SJCRH30 (cell line): ENCODE measurements around the gene DEDD. TPM values are rescaled to one million over a fixed set of nuclear protein-coding genes. Genes with fewer than 3 reads are reported as not detected.

ENCODE experiments used
- total RNA-seq: library from RNA; depleted of rRNA; stranded (reverse); fragments of >200 nt; shearing (Covaris generic); gene quantifications from 2 replicates; pipeline ENCODE4 v1.2.3, GENCODE V29; 2014; rRNA removed

DEDD gene
- total RNA-seq, 1 experiment from 2014 or later = 24.1 TPM

Other genes starting within 250 kb of the DEDD start
- gene ITLN1, start 247.5 kb downstream of the DEDD start, total RNA-seq = not detected in 2 replicates
- gene ITLN2, start 177.9 kb downstream of the DEDD start, total RNA-seq = not detected in 2 replicates
- gene F11R, start 111.5 kb downstream of the DEDD start, total RNA-seq = not detected in 2 replicates
- not detected in 2 replicates for gene TSTD1, start 93.7 kb downstream of the DEDD start, total RNA-seq
- gene USF1, start 86.7 kb downstream of the DEDD start, total RNA-seq = 65.6 and 66.4 TPM in 2 replicates
- 0.12 and 0.23 TPM in 2 replicates for gene ARHGAP30, start 62.8 kb downstream of the DEDD start, total RNA-seq
- gene NECTIN4, start 43.1 kb downstream of the DEDD start, total RNA-seq = 0.04 TPM in 1 of 2 replicates, not detected in the other
- gene KLHDC9, start 34.3 kb downstream of the DEDD start, total RNA-seq = not detected in 2 replicates
- 78.2 and 78.5 TPM in 2 replicates for gene PFDN2, start 14.6 kb downstream of the DEDD start, total RNA-seq
- gene NIT1, start 14.6 kb downstream of the DEDD start, total RNA-seq = 12.8 and 17.2 TPM in 2 replicates
- 51.6 and 53.0 TPM in 2 replicates for gene UFC1, start 21.3 kb upstream of the DEDD start, total RNA-seq
- 16.0 and 17.6 TPM in 2 replicates for gene USP21, start 26.8 kb upstream of the DEDD start, total RNA-seq
- gene PPOX, start 33.8 kb upstream of the DEDD start, total RNA-seq = 11.1 and 13.5 TPM in 2 replicates
- gene B4GALT3, start 44.8 kb upstream of the DEDD start, total RNA-seq = 31.4 and 36.3 TPM in 2 replicates
- gene ADAMTS4, start 66.4 kb upstream of the DEDD start, total RNA-seq = 9.6 and 11.0 TPM in 2 replicates
- gene NDUFS2, start 69.7 kb upstream of the DEDD start, total RNA-seq = 60.3 and 60.5 TPM in 2 replicates
- 0.28 and 0.30 TPM in 2 replicates for gene FCER1G, start 82.6 kb upstream of the DEDD start, total RNA-seq
- gene APOA2, start 91.0 kb upstream of the DEDD start, total RNA-seq = not detected in 2 replicates
- gene TOMM40L, start 93.4 kb upstream of the DEDD start, total RNA-seq = 8.0 and 8.9 TPM in 2 replicates
- not detected in 2 replicates for gene NR1I3, start 105.5 kb upstream of the DEDD start, total RNA-seq
- gene PCP4L1, start 126.1 kb upstream of the DEDD start, total RNA-seq = 0.28 TPM in 1 of 2 replicates, not detected in the other
- gene MPZ, start 177.3 kb upstream of the DEDD start, total RNA-seq = 0.71 and 1.1 TPM in 2 replicates
- gene SDHC, start 181.7 kb upstream of the DEDD start, total RNA-seq = 53.8 and 61.8 TPM in 2 replicates
- not detected in 2 replicates for gene CFAP126, start 235.2 kb upstream of the DEDD start, total RNA-seq